Liver (tissue), 9 donors: ENCODE data around the gene HYAL1. TPM values are rescaled to one million over a fixed set of nuclear protein-coding genes. Genes with fewer than 3 reads are reported as not detected.
A peak's percentile ranks its signal among the peaks of the same experiment; 100 is the strongest.

Experiments
- DNase-seq: peaks from one replicate; pipeline ENCODE4 v3.0.0-alpha.2; 2017; ENCODE audit warnings: low spot score
- H3K27ac ChIP-seq, 2 donors: one replicate each; pipeline ENCODE4 v1.7.0; 2013; ENCODE audit warnings: inconsistent platforms in 2 of 2, low read length in 2 of 2, control low read depth in 1 of 2, low read depth in 1 of 2, mild to moderate bottlenecking in 1 of 2
- H3K27me3 ChIP-seq, 4 donors: one replicate each; pipeline versions ENCODE4 v1.6.1 to v1.7.0; 2013; ENCODE audit warnings: low read length in 3 of 4, inconsistent platforms in 1 of 4, mild to moderate bottlenecking in 1 of 4, moderate library complexity in 1 of 4; ENCODE audit not compliant: control insufficient read depth in 4 of 4, insufficient read depth in 4 of 4
- H3K36me3 ChIP-seq, 4 donors: one replicate each; pipeline versions ENCODE4 v1.6.1 to v1.7.0; 2013; ENCODE audit warnings: low read length in 3 of 4, mild to moderate bottlenecking in 3 of 4, low read depth in 1 of 4, moderate library complexity in 1 of 4; ENCODE audit not compliant: control insufficient read depth in 4 of 4, insufficient read depth in 3 of 4
- H3K4me1 ChIP-seq, 4 donors: one replicate each; pipeline versions ENCODE4 v1.6.1 to v1.7.0; 2013; ENCODE audit warnings: low read length in 3 of 4, mild to moderate bottlenecking in 3 of 4, moderate library complexity in 1 of 4; ENCODE audit not compliant: control insufficient read depth in 4 of 4, insufficient read depth in 4 of 4
- H3K4me3 ChIP-seq, 3 donors: one replicate each; pipeline versions ENCODE4 v1.6.1 to v1.7.0; 2013; ENCODE audit warnings: low read length in 3 of 3, control low read depth in 1 of 3, low read depth in 1 of 3, mild to moderate bottlenecking in 1 of 3
- H3K9ac ChIP-seq, 2 donors: one replicate each; pipeline ENCODE4 v1.7.0; 2013; ENCODE audit warnings: low read length in 2 of 2, mild to moderate bottlenecking in 2 of 2, moderate library complexity in 2 of 2, control low read depth in 1 of 2, low read depth in 1 of 2
- H3K9me3 ChIP-seq, 4 donors: one replicate each; pipeline versions ENCODE4 v1.6.1 to v1.7.0; 2013; ENCODE audit warnings: low read length in 3 of 4; ENCODE audit not compliant: control insufficient read depth in 4 of 4
- ATF3 ChIP-seq: IDR thresholded peaks from 2 replicates; pipeline ENCODE4 v1.6.1; 2016; ENCODE audit warnings: antibody characterized with exemption
- CTCF ChIP-seq: fragments of 150-350 bp; IDR thresholded peaks from 2 replicates; pipeline ENCODE4 v1.5.1; 2017; ENCODE audit warnings: improper control_type of control experiment, low read depth, low read length; ENCODE audit not compliant: missing input control
- EGR1 ChIP-seq, 2 donors: IDR thresholded peaks; 2 replicates each; pipeline ENCODE4 v1.6.1; 2016 to 2018; ENCODE audit warnings: antibody characterized with exemption in 2 of 2, low read depth in 2 of 2
- FOXA1 ChIP-seq: IDR thresholded peaks from 2 replicates; pipeline ENCODE4 v1.6.1; 2016; ENCODE audit warnings: antibody characterized with exemption
- FOXA2 ChIP-seq: IDR thresholded peaks from 2 replicates; pipeline ENCODE4 v1.6.1; 2016; ENCODE audit warnings: antibody characterized with exemption
- GABPA ChIP-seq, 2 donors: IDR thresholded peaks in 1 of 2; conservative IDR thresholded peaks in 1 of 2; 2 replicates each; pipeline ENCODE4 v1.6.1; 2016; ENCODE audit warnings: antibody characterized with exemption in 2 of 2, mild to moderate bottlenecking in 1 of 2, moderate library complexity in 1 of 2
- HNF4A ChIP-seq, 2 donors: conservative IDR thresholded peaks; 2 replicates each; pipeline ENCODE4 v1.6.1; 2016; ENCODE audit warnings: antibody characterized with exemption in 2 of 2, mild to moderate bottlenecking in 2 of 2
- HNF4G ChIP-seq: IDR thresholded peaks from 2 replicates; pipeline ENCODE4 v1.6.1; 2016; ENCODE audit warnings: antibody characterized with exemption
- JUND ChIP-seq, 2 donors: IDR thresholded peaks; 2 replicates each; pipeline ENCODE4 v1.6.1; 2016; ENCODE audit warnings: antibody characterized with exemption in 2 of 2
- NR2F2 ChIP-seq: IDR thresholded peaks from 2 replicates; pipeline ENCODE4 v1.6.1; 2016; ENCODE audit warnings: antibody characterized with exemption
- RAD21 ChIP-seq, 2 donors: IDR thresholded peaks; 2 replicates each; pipeline ENCODE4 v1.6.1; 2016; ENCODE audit warnings: antibody characterized with exemption in 2 of 2, mild to moderate bottlenecking in 2 of 2
- RXRA ChIP-seq, 2 donors: IDR thresholded peaks; 2 replicates each; pipeline ENCODE4 v1.6.1; 2017 to 2018; ENCODE audit warnings: antibody characterized with exemption in 2 of 2, mild to moderate bottlenecking in 1 of 2
- SP1 ChIP-seq: IDR thresholded peaks from 2 replicates; pipeline ENCODE4 v1.6.1; 2018; ENCODE audit warnings: antibody characterized with exemption, mild to moderate bottlenecking
- TAF1 ChIP-seq: conservative IDR thresholded peaks from 2 replicates; pipeline ENCODE4 v1.6.1; 2016; ENCODE audit warnings: antibody characterized with exemption, mild to moderate bottlenecking
- YY1 ChIP-seq: IDR thresholded peaks from 2 replicates; pipeline ENCODE4 v1.6.1; 2016; ENCODE audit warnings: antibody characterized with exemption, mild to moderate bottlenecking
- WGBS: extraction: QIAGEN DNeasy Blood & Tissue Kit; methylation state at CpG from one replicate; pipeline ENCODE4 v1.1.7; 2013; 5-methylcytosine and 5-hydroxymethylcytosine counted together
- polyA plus RNA-seq, 2 donors: library from polyadenylated mRNA; stranded (reverse) in 1 of 2; unstranded in 1 of 2; fragments of 200-250 nt in 1 of 2; fragments of >200 nt in 1 of 2; fragmentation: Nextera tagmentation in 1 of 2; extraction: Ambion mirVana in 1 of 2; gene quantifications; one replicate each; pipeline versions ENCODE4 v1.2.1 to v1.2.3, GENCODE V29; 2013 to 2015
- total RNA-seq, 2 donors: library from RNA; depleted of rRNA; stranded (reverse); fragments of >200 nt; gene quantifications; one replicate each; pipeline ENCODE4 v1.2.3, GENCODE V29; 2014
- TF ChIP-seq, protein P1 (sequence below): IDR thresholded peaks from 2 replicates; pipeline ENCODE4 v1.6.1; 2016; ENCODE audit warnings: antibody characterized with exemption
- TF ChIP-seq, protein P2 (sequence below): IDR thresholded peaks from 2 replicates; pipeline ENCODE4 v1.6.1; 2016; ENCODE audit warnings: antibody characterized with exemption, mild to moderate bottlenecking
- TF ChIP-seq, protein P3 (sequence below): IDR thresholded peaks from 2 replicates; pipeline ENCODE4 v1.6.1; 2016; ENCODE audit warnings: antibody characterized with exemption
- donor health status: healthy.
- donor health status: healthy.
- donor health status: healthy.
- donor health status: healthy.
- donor health status: healthy.

Gene HYAL1
- total and polyA plus RNA-seq, 4 donors: 82.3 to 156 (median 121) TPM

DNA sequence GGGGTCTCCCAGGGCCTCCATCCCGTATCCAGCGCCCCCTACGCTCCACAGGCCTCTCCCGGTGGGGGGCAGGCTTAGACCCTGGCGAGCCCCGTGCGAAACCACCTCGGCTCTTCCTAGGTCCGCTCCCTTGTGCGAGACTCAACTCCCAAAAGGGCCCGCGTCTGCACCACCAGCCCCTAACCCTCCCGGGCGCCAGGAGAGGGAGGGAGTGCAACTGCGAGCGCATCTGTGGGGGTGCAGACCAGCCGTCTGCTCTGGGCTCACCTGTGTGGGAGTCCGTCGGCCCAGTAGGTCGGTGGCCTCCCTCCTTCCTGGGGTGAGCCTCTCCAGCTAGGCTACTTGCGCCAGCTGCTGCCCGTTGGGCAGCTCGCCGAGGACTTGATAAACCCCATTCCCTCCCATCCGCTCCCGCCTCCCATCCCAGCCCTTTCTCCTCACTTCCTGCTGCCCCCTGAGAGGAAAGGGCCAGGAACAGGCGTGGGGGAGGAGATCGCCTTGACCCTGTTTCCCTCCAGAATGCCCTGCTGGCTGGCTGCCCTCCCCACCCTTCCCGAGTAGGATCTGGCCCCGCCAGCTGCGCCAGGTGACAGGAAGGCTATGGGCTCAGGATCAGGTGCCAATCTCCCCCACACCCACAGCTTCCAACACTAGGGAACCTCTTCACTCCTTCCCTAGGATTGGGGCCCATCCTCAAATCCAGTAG is 19.2 kb upstream of the HYAL1 start, which contains the start of gene HYAL2:
HYAL2 (minus strand) TSS at position 360 of the 706 bp plus-strand sequence. CDS start 2,256 bp downstream, outside the sequence.
- peak within 1 kb of the TSS; percentile 94 to 97 for H3K9ac ChIP-seq
- TF ChIP-seq SP1 (peak; percentile 38), RXRA (IDR thresholded peaks at IDR 0.05) (peak; percentile 22 to 45), JUND (IDR thresholded peaks at IDR 0.05) (no peak), NR2F2 (peak; percentile 99), EGR1 (IDR thresholded peaks at IDR 0.05; ENCODE audit: low read depth in 2 of 2) (no peak), RAD21 (IDR thresholded peaks at IDR 0.05) (no peak), FOXA1 (no peak)
- H3K4me3 ChIP-seq: peak within 1 kb of the TSS; percentile 81 to 96 (median 95)
- peaks cover 18 to 81% (median 61%) of the 10 kb centered on the region in 4 donors for H3K4me1 ChIP-seq
- peaks cover 0 to 10% (median 2%) of the 10 kb centered on the region in 4 donors for H3K36me3 ChIP-seq
- 58% methylated on average over 31 of the region's 31 CpGs for WGBS
- DNase-seq: no peak
- H3K9me3 ChIP-seq: no peaks in the 10 kb centered on the region
- H3K27me3 ChIP-seq: no peaks in the 10 kb centered on the region
- H3K27ac ChIP-seq: peak within 1 kb of the TSS; percentile 98 to 99

DNA sequence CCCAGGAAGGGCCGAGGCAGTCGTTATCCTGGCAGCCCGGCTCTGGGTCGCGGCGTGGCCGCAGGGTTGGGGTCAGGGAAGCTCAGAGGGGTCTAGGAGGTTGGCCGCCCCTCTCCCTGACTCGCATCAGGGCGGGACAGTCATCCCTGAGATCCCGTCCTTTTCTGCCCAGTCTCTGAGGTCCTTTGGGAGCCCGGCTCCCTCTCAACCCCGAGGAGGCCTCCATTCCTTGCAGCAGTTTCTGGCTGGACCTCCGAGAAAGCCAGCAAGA is 18.7 kb upstream of the HYAL1 start:
- Histone ChIP-seq H3K4me3 (peak overlapping the region in 2 of 3 donors; percentile 81 to 95), H3K9ac (peak overlapping the region; percentile 42 to 49), H3K36me3 (peaks cover 0 to 10% (median 2%) of the 10 kb centered on the region in 4 donors), H3K27me3 (no peaks in the 10 kb centered on the region), H3K4me1 (peaks cover 15 to 76% (median 57%) of the 10 kb centered on the region in 4 donors), H3K9me3 (no peaks in the 10 kb centered on the region), H3K27ac (peak overlapping the region; percentile 98 to 99)
- no peak for DNase-seq
- WGBS: 58% methylated on average over 14 of the region's 14 CpGs
- TF ChIP-seq RXRA (IDR thresholded peaks at IDR 0.05) (no peak), EGR1 (IDR thresholded peaks at IDR 0.05; ENCODE audit: low read depth in 2 of 2) (no peak), TAF1 (no peak), HNF4G (no peak), FOXA2 (no peak), RAD21 (IDR thresholded peaks at IDR 0.05) (no peak), SP1 (no peak), YY1 (no peak), NR2F2 (no peak), CTCF (no peak), HNF4A (conservative IDR thresholded peaks at IDR 0.05) (no peak), JUND (IDR thresholded peaks at IDR 0.05) (no peak), ATF3 (no peak), GABPA (IDR thresholded peaks at IDR 0.05 in 1 of 2, conservative IDR thresholded peaks at IDR 0.05 in 1 of 2) (no peak), FOXA1 (no peak)
- TF ChIP-seq, protein P1, sequence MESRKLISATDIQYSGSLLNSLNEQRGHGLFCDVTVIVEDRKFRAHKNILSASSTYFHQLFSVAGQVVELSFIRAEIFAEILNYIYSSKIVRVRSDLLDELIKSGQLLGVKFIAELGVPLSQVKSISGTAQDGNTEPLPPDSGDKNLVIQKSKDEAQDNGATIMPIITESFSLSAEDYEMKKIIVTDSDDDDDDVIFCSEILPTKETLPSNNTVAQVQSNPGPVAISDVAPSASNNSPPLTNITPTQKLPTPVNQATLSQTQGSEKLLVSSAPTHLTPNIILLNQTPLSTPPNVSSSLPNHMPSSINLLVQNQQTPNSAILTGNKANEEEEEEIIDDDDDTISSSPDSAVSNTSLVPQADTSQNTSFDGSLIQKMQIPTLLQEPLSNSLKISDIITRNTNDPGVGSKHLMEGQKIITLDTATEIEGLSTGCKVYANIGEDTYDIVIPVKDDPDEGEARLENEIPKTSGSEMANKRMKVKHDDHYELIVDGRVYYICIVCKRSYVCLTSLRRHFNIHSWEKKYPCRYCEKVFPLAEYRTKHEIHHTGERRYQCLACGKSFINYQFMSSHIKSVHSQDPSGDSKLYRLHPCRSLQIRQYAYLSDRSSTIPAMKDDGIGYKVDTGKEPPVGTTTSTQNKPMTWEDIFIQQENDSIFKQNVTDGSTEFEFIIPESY: no peak
- TF ChIP-seq, protein P2, sequence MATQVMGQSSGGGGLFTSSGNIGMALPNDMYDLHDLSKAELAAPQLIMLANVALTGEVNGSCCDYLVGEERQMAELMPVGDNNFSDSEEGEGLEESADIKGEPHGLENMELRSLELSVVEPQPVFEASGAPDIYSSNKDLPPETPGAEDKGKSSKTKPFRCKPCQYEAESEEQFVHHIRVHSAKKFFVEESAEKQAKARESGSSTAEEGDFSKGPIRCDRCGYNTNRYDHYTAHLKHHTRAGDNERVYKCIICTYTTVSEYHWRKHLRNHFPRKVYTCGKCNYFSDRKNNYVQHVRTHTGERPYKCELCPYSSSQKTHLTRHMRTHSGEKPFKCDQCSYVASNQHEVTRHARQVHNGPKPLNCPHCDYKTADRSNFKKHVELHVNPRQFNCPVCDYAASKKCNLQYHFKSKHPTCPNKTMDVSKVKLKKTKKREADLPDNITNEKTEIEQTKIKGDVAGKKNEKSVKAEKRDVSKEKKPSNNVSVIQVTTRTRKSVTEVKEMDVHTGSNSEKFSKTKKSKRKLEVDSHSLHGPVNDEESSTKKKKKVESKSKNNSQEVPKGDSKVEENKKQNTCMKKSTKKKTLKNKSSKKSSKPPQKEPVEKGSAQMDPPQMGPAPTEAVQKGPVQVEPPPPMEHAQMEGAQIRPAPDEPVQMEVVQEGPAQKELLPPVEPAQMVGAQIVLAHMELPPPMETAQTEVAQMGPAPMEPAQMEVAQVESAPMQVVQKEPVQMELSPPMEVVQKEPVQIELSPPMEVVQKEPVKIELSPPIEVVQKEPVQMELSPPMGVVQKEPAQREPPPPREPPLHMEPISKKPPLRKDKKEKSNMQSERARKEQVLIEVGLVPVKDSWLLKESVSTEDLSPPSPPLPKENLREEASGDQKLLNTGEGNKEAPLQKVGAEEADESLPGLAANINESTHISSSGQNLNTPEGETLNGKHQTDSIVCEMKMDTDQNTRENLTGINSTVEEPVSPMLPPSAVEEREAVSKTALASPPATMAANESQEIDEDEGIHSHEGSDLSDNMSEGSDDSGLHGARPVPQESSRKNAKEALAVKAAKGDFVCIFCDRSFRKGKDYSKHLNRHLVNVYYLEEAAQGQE: no peak
- TF ChIP-seq, protein P3, sequence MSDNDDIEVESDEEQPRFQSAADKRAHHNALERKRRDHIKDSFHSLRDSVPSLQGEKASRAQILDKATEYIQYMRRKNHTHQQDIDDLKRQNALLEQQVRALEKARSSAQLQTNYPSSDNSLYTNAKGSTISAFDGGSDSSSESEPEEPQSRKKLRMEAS: no peak
